Heart right ventricle (tissue), 16 donors: ENCODE measurements around the gene STXBP4. TPM values are rescaled to one million over a fixed set of nuclear protein-coding genes. Genes with fewer than 3 reads are reported as not detected.

ENCODE experiments used
- ATAC-seq, 8 donors: fragments of 200-7000 bp; cut with Tn5 transposase; one replicate each; pipeline ENCODE4 v1.9.1; 2020; ENCODE audit warnings: mild to moderate bottlenecking in 8 of 8, moderate library complexity in 8 of 8, moderate number of reproducible peaks in 1 of 8
- DNase-seq, 2 donors: peaks; one replicate each; pipeline ENCODE4 v3.0.0-alpha.2; 2020
- H3K27ac ChIP-seq, 10 donors: fragments of 200-600 bp; sonication (generic) in 2 of 10; one replicate each; pipeline versions ENCODE4 v1.5.0 to v1.8.0; 2020 to 2022; ENCODE audit warnings: mild to moderate bottlenecking in 3 of 10
- H3K27me3 ChIP-seq, 7 donors: fragments of 200-600 bp; one replicate each; pipeline ENCODE4 v1.8.0; 2021 to 2022; ENCODE audit warnings: mild to moderate bottlenecking in 2 of 7
- H3K36me3 ChIP-seq, 9 donors: fragments of 200-600 bp; sonication (generic) in 1 of 9; one replicate each; pipeline versions ENCODE4 v1.5.0 to v1.8.0; 2020 to 2022; ENCODE audit warnings: mild to moderate bottlenecking in 2 of 9
- H3K4me1 ChIP-seq, 9 donors: fragments of 200-600 bp; sonication (generic) in 1 of 9; one replicate each; pipeline versions ENCODE4 v1.5.0 to v1.8.0; 2020 to 2022; ENCODE audit warnings: mild to moderate bottlenecking in 4 of 9
- H3K4me3 ChIP-seq, 10 donors: fragments of 200-600 bp; sonication (generic) in 2 of 10; one replicate each; pipeline versions ENCODE4 v1.5.0 to v1.8.0; 2020 to 2022; ENCODE audit warnings: mild to moderate bottlenecking in 7 of 10, moderate library complexity in 2 of 10
- H3K9me3 ChIP-seq, 11 donors: fragments of 200-600 bp in 10 of 11; sonication (generic) in 2 of 11; one replicate each; pipeline versions ENCODE4 v1.5.0 to v1.8.0; 2013 to 2022; ENCODE audit warnings: mild to moderate bottlenecking in 2 of 11, control low read depth in 1 of 11, moderate library complexity in 1 of 11
- CTCF ChIP-seq, 9 donors: fragments of 200-600 bp; sonication (generic) in 2 of 9; IDR thresholded peaks; one replicate each; pipeline versions ENCODE4 v1.5.0 to v1.8.0; 2021 to 2022; ENCODE audit warnings: antibody characterized with exemption in 9 of 9, mild to moderate bottlenecking in 5 of 9, moderate library complexity in 1 of 9
- WGBS, 2 donors: extraction: QIAGEN DNeasy Blood & Tissue Kit; methylation state at CpG; one replicate each; pipeline ENCODE4 v1.1.7; 2013; ENCODE audit warnings: inconsistent platforms in 1 of 2; 5-methylcytosine and 5-hydroxymethylcytosine counted together
- intact Hi-C, 10 donors: fragments of 100-400 bp; cut with DNase I; formaldehyde crosslinking; loops; one replicate each; pipeline versions ENCODE4 v1.11.1 to v1.14.2; 2022
- polyA plus RNA-seq, 2 donors: library from polyadenylated mRNA; stranded (reverse); fragments of 200-250 nt; gene quantifications; one replicate each; pipeline ENCODE4 v1.2.3, GENCODE V29; 2013
- total RNA-seq, 10 donors: library from RNA; stranded (reverse); fragmentation: NEBNext Ultra II Directional in 3 of 10; extraction: Animal tissue kit (Norgen Biotek cat#: 25700) in 3 of 10; gene quantifications; one replicate each; pipeline versions ENCODE4 v1.2.1 to v1.2.4, GENCODE V29; 2021 to 2023
- donor health status: Arrhythmogenic right ventricular cardiomyopathy.
- donor health status: ischemic (EF 13 %, LVEDD 7.1; RV severe dilation, severe dysfunction).
- donor health status: healthy with polysubstance abuse.
- donor health status: DM: no; HTN: yes; CAD: no.
- donor health status: DM: no; HTN: no; CAD: no.
- donor health status: ischemic (EF 25% LVEDD 6.9; RV normal size, moderate dysfunction).
- donor health status: ischemic (EF 25% LVEDD 5.7; RV mildly dilated, moderate dysfunction).
- donor health status: healthy.
- donor health status: DM: yes; HTN: yes; CAD: no.
- donor health status: Ischemic cardiomyopathy.
- donor health status: ischemic (EF 35%, LVEDD 5.7; RV mildly dilated, moderate dysfunction).
- donor health status: nonischemic (EF 11% LVEDD 7.7; RV severe dilation, severe dysfunction).
- donor health status: DM: yes; HTN: yes; CAD: no.
- donor health status: PGD.
- donor health status: ischemic (EF 29% LVEDD 5.4; RV normal size, mild dysfunction).
- donor health status: nonischemic (EF 23%, LVEDD 6.1; RV moderate dilation, normal function).

STXBP4 gene
- total and polyA plus RNA-seq, 12 donors = 0.77 to 8.3 (median 5.0) TPM

- intact Hi-C loops = no loop called here
- Histone ChIP-seq H3K27ac (peak overlapping the region; percentile 51 to 91 (median 86)), H3K9me3 (no peaks in the 10 kb centered on the region), H3K4me3 (peak overlapping the region; percentile 75 to 98 (median 84)), H3K4me1 (peaks cover 3 to 32% (median 26%) of the 10 kb centered on the region in 9 donors), H3K27me3 (no peaks in the 10 kb centered on the region), H3K36me3 (peaks cover 0 to 17% (median 8%) of the 10 kb centered on the region in 9 donors)
- no peak for TF ChIP-seq CTCF (IDR thresholded peaks at IDR 0.05)
- DNase-seq (peak in 1 of 2 donors; percentile 20), ATAC-seq (peak; percentile 47 to 76 (median 70))
- WGBS, 2 donors = 0 to 1% methylated on average over 13 of the region's 13 CpGs
Observed at GRCh38 chr17:54968988-54969332, 395 bp downstream of the STXBP4 start.

- Histone ChIP-seq H3K4me1 (peaks cover 3 to 32% (median 26%) of the 10 kb centered on the region in 9 donors), H3K9me3 (no peaks in the 10 kb centered on the region), H3K4me3 (peak overlapping the region in 9 of 10 donors; percentile 75 to 98 (median 83)), H3K27me3 (no peaks in the 10 kb centered on the region), H3K27ac (peak overlapping the region in 9 of 10 donors; percentile 75 to 91 (median 86)), H3K36me3 (peaks cover 0 to 7% (median 2%) of the 10 kb centered on the region in 9 donors)
- ATAC-seq = no peak
- TF ChIP-seq CTCF (IDR thresholded peaks at IDR 0.05) = no peak
- DNase-seq = no peak
- intact Hi-C loops = no loop called here
- WGBS, 2 donors = 58 to 67% methylated on average over 7 of the region's 7 CpGs
Observed at GRCh38 chr17:54969658-54970572, 1.4 kb downstream of the STXBP4 start.

- H3K4me1 ChIP-seq = peaks cover 3 to 29% (median 25%) of the 10 kb centered on the region in 9 donors
- intact Hi-C loops = no loop called here
- no peaks in the 10 kb centered on the region for H3K27me3 ChIP-seq
- H3K9me3 ChIP-seq = no peaks in the 10 kb centered on the region
- no peak for ATAC-seq
- no peaks in the 10 kb centered on the region for H3K36me3 ChIP-seq
- H3K27ac ChIP-seq = no peak overlapping the region
- TF ChIP-seq CTCF (IDR thresholded peaks at IDR 0.05) = no peak
- no peak for DNase-seq
- H3K4me3 ChIP-seq = no peak overlapping the region
Observed at GRCh38 chr17:54971147-54971546, 2.6 kb downstream of the STXBP4 start.

GRCh38 chr17:54971901-54972300 is 3.3 kb downstream of the STXBP4 start:
- intact Hi-C loops = no loop called here
- H3K4me1 ChIP-seq = peaks cover 3 to 21% (median 20%) of the 10 kb centered on the region in 9 donors
- no peaks in the 10 kb centered on the region for H3K9me3 ChIP-seq
- no peaks in the 10 kb centered on the region for H3K36me3 ChIP-seq
- no peak overlapping the region for H3K4me3 ChIP-seq
- 81 to 91% methylated on average over 3 of the region's 3 CpGs for WGBS, 2 donors
- no peak for TF ChIP-seq CTCF (IDR thresholded peaks at IDR 0.05)
- ATAC-seq (no peak), DNase-seq (no peak)
- H3K27me3 ChIP-seq = no peaks in the 10 kb centered on the region
- H3K27ac ChIP-seq = no peak overlapping the region
